Astrocyte (in vitro differentiated cells and primary cell): ENCODE results near the gene SLC39A3.

Source experiments
- EZH2 ChIP-seq: IDR thresholded peaks from 2 replicates; pipeline ENCODE4 v1.6.1; 2012; ENCODE audit warnings: mild to moderate bottlenecking, low read length, inconsistent platforms; ENCODE audit not compliant: insufficient read depth
- TF ChIP-seq, protein P1 (sequence below): IDR thresholded peaks from 2 replicates; pipeline ENCODE4 v1.5.1; 2011; ENCODE audit warnings: low read depth, mild to moderate bottlenecking, inconsistent platforms, low read length, moderate library complexity; ENCODE audit not compliant: insufficient read depth

DNA sequence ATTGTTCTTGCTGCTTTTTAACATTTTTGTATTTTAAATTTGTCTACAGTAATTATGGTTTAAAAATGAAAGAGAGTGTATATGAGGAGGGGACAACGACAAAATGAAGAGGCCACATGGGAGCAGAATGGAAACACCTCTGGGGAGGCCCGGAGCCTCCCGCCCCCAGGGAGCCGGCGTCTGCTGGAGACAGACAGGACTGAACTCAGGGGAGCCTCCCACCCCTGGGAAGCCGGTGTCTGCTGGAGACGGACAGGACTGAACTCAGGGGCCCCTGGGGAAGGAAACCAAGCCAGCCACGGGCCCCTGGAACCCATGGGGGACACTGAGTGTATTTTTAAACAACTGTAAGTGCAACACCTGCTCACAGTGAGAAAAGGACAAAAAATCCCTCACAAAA, 16.7 kb upstream of the SLC39A3 start:
- TF ChIP-seq, protein P1, sequence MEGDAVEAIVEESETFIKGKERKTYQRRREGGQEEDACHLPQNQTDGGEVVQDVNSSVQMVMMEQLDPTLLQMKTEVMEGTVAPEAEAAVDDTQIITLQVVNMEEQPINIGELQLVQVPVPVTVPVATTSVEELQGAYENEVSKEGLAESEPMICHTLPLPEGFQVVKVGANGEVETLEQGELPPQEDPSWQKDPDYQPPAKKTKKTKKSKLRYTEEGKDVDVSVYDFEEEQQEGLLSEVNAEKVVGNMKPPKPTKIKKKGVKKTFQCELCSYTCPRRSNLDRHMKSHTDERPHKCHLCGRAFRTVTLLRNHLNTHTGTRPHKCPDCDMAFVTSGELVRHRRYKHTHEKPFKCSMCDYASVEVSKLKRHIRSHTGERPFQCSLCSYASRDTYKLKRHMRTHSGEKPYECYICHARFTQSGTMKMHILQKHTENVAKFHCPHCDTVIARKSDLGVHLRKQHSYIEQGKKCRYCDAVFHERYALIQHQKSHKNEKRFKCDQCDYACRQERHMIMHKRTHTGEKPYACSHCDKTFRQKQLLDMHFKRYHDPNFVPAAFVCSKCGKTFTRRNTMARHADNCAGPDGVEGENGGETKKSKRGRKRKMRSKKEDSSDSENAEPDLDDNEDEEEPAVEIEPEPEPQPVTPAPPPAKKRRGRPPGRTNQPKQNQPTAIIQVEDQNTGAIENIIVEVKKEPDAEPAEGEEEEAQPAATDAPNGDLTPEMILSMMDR, result no peak
- no peak for TF ChIP-seq EZH2
